Panc1 (cell line): Measurements from ENCODE around the gene ATP2B2. TPM values are rescaled to one million over a fixed set of nuclear protein-coding genes. Genes with fewer than 3 reads are reported as not detected.

ENCODE experiments used
- ATAC-seq: fragments of 200-7000 bp; cut with Tn5 transposase; 2 replicates; pipeline ENCODE4 v1.9.1; 2020; ENCODE audit warnings: mild to moderate bottlenecking, moderate library complexity
- BruUV-seq: library from RNA; stranded (reverse); fragments of 400-500 nt; replicated peaks from 2 replicates; lab custom pipeline; 2021; lab: Mats Ljungman, UMichigan
- CTCF ChIA-PET: fragments of 300-600 bp; sonication (Branson Sonifier 250); formaldehyde crosslinking; loops from one replicate; lab custom pipeline; 2022; ENCODE audit warnings: antibody characterized with exemption; lab: Charles Lee
- POLR2A ChIA-PET: fragments of 300-600 bp; sonication (Branson Sonifier 250); formaldehyde crosslinking; loops from one replicate; lab custom pipeline; 2022; ENCODE audit warnings: antibody characterized with exemption; lab: Charles Lee
- DNase-seq: peaks from one replicate; pipeline ENCODE4 v3.0.0-alpha.2; 2010; ENCODE audit warnings: low read depth, low spot score
- H3K27ac ChIP-seq: 2 replicates; pipeline ENCODE4 v1.5.1; 2011; ENCODE audit warnings: mild to moderate bottlenecking, low read length, inconsistent platforms
- H3K27me3 ChIP-seq: fragments of 200-500 bp; sonication (Bioruptor generic); 2 replicates; pipeline ENCODE4 v1.6.0; 2014; ENCODE audit warnings: low read length, inconsistent platforms; ENCODE audit not compliant: control insufficient read depth, insufficient read depth
- H3K36me3 ChIP-seq: fragments of 200-500 bp; sonication (Bioruptor generic); 2 replicates; pipeline ENCODE4 v1.5.1; 2014; ENCODE audit warnings: inconsistent platforms, mild to moderate bottlenecking, low read length, moderate library complexity; ENCODE audit not compliant: control insufficient read depth, insufficient read depth
- H3K4me1 ChIP-seq: 2 replicates; pipeline ENCODE4 v1.5.1; 2011; ENCODE audit warnings: inconsistent platforms, mild to moderate bottlenecking, low read length, moderate library complexity; ENCODE audit not compliant: control insufficient read depth, insufficient read depth
- H3K4me3 ChIP-seq, 2 experiments: 2 replicates each; pipeline ENCODE4 v1.5.1; 2011 to 2012; ENCODE audit warnings: low read depth in 2 of 2, low read length in 2 of 2, mild to moderate bottlenecking in 2 of 2, inconsistent platforms in 1 of 2, moderate library complexity in 1 of 2
- H3K9me3 ChIP-seq: fragments of 200-500 bp; sonication (Bioruptor generic); 2 replicates; pipeline ENCODE4 v1.5.1; 2014; ENCODE audit warnings: low read depth, mild to moderate bottlenecking, inconsistent platforms, low read length, moderate library complexity; ENCODE audit not compliant: control insufficient read depth, insufficient read depth
- POLR2AphosphoS5 ChIP-seq: IDR thresholded peaks from 2 replicates; pipeline ENCODE4 v1.6.1; 2012; ENCODE audit warnings: mild to moderate bottlenecking, low read depth, low read length, moderate library complexity
- SIN3A ChIP-seq: IDR thresholded peaks from 2 replicates; pipeline ENCODE4 v1.6.1; 2012; ENCODE audit warnings: low read depth, mild to moderate bottlenecking, low read length, moderate library complexity, borderline replicate concordance; ENCODE audit not compliant: insufficient read depth
- TCF7L2 ChIP-seq: IDR thresholded peaks from 2 replicates; pipeline ENCODE4 v1.6.1; 2011; ENCODE audit warnings: mild to moderate bottlenecking, low read depth, low read length, inconsistent platforms
- in situ Hi-C: cut with HindIII; loops from 2 replicates; pipeline ENCODE4 v1.10.0; 2016; ENCODE audit warnings: low sequenced_read_pairs, low pct_unique_long_range_greater_than_20kb
- intact Hi-C: fragments of 100-400 bp; cut with micrococcal nuclease; formaldehyde crosslinking; loops from one replicate; pipeline ENCODE4 v1.10.0; 2022; ENCODE audit not compliant: unreplicated experiment
- total RNA-seq: library from RNA; stranded (reverse); gene quantifications from one replicate; pipeline ENCODE4 v1.2.1, GENCODE V29; 2021; ENCODE audit not compliant: unreplicated experiment
- TF ChIP-seq, protein P1 (sequence below), 2 experiments: IDR thresholded peaks; 2 replicates each; pipeline ENCODE4 v1.6.1; 2011 to 2012; ENCODE audit warnings: low read depth in 2 of 2, control low read depth in 1 of 2, low read length in 1 of 2, mild to moderate bottlenecking in 1 of 2, moderate library complexity in 1 of 2; ENCODE audit not compliant: insufficient read depth in 1 of 2
- TF ChIP-seq, protein P2 (sequence below): fragments of 450-650 bp; IDR thresholded peaks from 2 replicates; pipeline ENCODE4 v1.5.1; 2017; ENCODE audit warnings: mild to moderate bottlenecking

The ATP2B2 gene
- total RNA-seq, 1 experiment from 2014 or later = not detected

DNA sequence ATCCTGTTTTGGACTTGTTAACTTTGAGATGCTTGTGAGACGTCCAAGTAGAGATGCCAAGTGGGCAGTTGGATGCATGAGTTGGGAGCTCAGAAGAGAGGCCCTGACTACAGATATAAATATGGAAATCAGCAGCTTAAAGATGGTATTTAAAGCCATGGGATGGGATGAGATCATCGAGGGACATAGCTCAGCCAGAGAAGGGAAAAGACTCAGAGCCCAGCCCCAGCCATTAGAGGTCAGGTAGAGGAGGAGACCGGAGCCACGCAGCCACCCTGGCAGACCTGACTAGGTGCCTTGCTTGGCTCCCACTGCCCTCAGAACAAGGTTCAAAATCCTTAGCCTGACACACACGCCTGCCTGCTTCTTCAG lies 31.1 kb downstream of the ATP2B2 start:
- H3K27me3 ChIP-seq = no peaks in the 10 kb centered on the region
- in situ Hi-C loops = no loop called here
- intact Hi-C loops = no loop called here
- ATAC-seq (no peak), DNase-seq (no peak)
- TF ChIP-seq, protein P1, sequence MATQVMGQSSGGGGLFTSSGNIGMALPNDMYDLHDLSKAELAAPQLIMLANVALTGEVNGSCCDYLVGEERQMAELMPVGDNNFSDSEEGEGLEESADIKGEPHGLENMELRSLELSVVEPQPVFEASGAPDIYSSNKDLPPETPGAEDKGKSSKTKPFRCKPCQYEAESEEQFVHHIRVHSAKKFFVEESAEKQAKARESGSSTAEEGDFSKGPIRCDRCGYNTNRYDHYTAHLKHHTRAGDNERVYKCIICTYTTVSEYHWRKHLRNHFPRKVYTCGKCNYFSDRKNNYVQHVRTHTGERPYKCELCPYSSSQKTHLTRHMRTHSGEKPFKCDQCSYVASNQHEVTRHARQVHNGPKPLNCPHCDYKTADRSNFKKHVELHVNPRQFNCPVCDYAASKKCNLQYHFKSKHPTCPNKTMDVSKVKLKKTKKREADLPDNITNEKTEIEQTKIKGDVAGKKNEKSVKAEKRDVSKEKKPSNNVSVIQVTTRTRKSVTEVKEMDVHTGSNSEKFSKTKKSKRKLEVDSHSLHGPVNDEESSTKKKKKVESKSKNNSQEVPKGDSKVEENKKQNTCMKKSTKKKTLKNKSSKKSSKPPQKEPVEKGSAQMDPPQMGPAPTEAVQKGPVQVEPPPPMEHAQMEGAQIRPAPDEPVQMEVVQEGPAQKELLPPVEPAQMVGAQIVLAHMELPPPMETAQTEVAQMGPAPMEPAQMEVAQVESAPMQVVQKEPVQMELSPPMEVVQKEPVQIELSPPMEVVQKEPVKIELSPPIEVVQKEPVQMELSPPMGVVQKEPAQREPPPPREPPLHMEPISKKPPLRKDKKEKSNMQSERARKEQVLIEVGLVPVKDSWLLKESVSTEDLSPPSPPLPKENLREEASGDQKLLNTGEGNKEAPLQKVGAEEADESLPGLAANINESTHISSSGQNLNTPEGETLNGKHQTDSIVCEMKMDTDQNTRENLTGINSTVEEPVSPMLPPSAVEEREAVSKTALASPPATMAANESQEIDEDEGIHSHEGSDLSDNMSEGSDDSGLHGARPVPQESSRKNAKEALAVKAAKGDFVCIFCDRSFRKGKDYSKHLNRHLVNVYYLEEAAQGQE (IDR thresholded peaks at IDR 0.05; ENCODE audit: insufficient read depth in 1 of 2, low read depth in 2 of 2, low read length in 1 of 2) = no peak
- TF ChIP-seq TCF7L2 = no peak
- no peak for TF ChIP-seq SIN3A
- TF ChIP-seq, protein P2, sequence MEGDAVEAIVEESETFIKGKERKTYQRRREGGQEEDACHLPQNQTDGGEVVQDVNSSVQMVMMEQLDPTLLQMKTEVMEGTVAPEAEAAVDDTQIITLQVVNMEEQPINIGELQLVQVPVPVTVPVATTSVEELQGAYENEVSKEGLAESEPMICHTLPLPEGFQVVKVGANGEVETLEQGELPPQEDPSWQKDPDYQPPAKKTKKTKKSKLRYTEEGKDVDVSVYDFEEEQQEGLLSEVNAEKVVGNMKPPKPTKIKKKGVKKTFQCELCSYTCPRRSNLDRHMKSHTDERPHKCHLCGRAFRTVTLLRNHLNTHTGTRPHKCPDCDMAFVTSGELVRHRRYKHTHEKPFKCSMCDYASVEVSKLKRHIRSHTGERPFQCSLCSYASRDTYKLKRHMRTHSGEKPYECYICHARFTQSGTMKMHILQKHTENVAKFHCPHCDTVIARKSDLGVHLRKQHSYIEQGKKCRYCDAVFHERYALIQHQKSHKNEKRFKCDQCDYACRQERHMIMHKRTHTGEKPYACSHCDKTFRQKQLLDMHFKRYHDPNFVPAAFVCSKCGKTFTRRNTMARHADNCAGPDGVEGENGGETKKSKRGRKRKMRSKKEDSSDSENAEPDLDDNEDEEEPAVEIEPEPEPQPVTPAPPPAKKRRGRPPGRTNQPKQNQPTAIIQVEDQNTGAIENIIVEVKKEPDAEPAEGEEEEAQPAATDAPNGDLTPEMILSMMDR = no peak
- no peak for TF ChIP-seq POLR2AphosphoS5
- no peaks in the 10 kb centered on the region for H3K36me3 ChIP-seq
- no peaks in the 10 kb centered on the region for H3K9me3 ChIP-seq
- ChIA-PET CTCF (no interaction called here), POLR2A (no interaction called here)
- no peak overlapping the region for H3K27ac ChIP-seq
- no peak overlapping the region for H3K4me3 ChIP-seq
- no peaks in the 10 kb centered on the region for H3K4me1 ChIP-seq
- BruUV-seq = no TSS peak

DNA sequence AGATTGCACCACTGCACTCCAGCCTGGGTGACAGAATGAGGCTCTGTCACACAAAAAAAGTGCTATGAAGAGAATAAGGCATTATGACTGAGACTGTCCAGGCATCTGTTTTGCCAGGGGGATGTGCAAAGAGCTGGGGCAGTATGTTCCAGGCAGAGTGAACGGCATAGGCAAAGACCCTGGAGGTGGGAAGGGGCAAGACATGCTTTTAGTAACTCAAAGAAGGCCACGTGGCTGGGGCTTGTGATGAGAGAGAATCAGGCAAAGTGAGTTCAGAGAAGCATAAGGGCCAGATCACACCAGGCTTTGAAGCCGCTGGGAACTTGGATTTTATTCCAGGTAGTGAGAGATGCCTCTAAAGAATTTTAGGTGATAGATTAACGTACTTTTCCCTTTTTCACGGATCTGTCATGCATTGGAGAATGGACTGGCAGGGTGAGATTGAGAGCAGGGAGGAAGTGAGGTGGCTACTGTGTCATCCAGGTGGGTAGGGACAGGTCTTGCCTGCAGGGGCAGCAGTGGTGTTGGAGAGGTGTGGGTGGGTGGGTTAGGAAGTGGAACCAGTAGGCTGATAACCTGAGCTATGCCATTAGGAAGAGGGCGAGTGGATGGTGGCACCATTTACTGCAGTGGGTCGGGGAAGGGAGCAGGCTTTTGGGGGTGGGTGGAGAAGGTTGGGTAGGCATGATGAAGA lies 31.7 kb downstream of the ATP2B2 start:
- DNase-seq (no peak), ATAC-seq (no peak)
- Histone ChIP-seq H3K36me3 (no peaks in the 10 kb centered on the region), H3K27ac (no peak overlapping the region), H3K4me1 (no peaks in the 10 kb centered on the region), H3K27me3 (no peaks in the 10 kb centered on the region), H3K4me3 (no peak overlapping the region), H3K9me3 (no peaks in the 10 kb centered on the region)
- ChIA-PET CTCF (no interaction called here), POLR2A (no interaction called here)
- in situ Hi-C loops (no loop called here), intact Hi-C loops (no loop called here)
- TF ChIP-seq SIN3A = no peak
- TF ChIP-seq POLR2AphosphoS5 = no peak
- TF ChIP-seq TCF7L2 = no peak
- TF ChIP-seq, protein P1 (IDR thresholded peaks at IDR 0.05; ENCODE audit: insufficient read depth in 1 of 2, low read depth in 2 of 2, low read length in 1 of 2) = no peak
- TF ChIP-seq, protein P2 = no peak
- BruUV-seq = no TSS peak
